ENCODE measurements around the gene SALL3.

- TF ChIP-seq GATA3 (IDR thresholded peaks at IDR 0.05; ENCODE audit: low read depth, low read length): no peak
- no peak for TF ChIP-seq GATA2 (IDR thresholded peaks at IDR 0.05; ENCODE audit: low read depth, low read length)
Observed at GRCh38 chr18:78996741-78997490, 17.3 kb downstream of the SALL3 start.

Measured in SH-SY5Y (cell line).